GM19463 (cell line): ENCODE data around the gene OPCML.

Source experiments
- ATAC-seq: cut with Tn5 transposase; IDR thresholded peaks from one replicate; pipeline ENCODE4 v1.9.1; 2021; ENCODE audit warnings: mild to moderate bottlenecking, moderate library complexity; ENCODE audit not compliant: unreplicated experiment

Gene OPCML

GRCh38 chr11:132605825-132606570, 926.3 kb downstream of the OPCML start:
- ATAC-seq = no peak

GRCh38 chr11:132604431-132604830, 927.9 kb downstream of the OPCML start:
- no peak for ATAC-seq

DNA sequence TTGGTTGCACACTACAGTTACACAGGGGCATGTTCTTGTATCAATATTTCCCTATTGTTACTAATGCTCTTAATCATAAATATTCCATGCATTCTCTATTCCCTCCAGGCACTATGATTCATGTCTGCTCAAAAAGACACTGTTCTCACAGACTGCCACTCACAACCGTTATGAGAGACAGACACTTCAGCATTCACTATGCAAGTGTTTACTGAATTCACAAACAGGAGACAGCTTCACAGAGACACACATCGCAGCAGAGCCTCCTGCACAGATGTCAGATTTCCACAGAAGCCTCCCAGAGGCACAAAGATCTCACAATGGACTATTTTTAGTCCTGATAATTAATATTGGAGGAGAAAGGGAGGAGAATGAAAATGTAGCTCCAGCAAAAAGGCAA, 930.4 kb downstream of the OPCML start:
- no peak for ATAC-seq

- ATAC-seq = no peak
Observed at GRCh38 chr11:132595711-132596134, 936.6 kb downstream of the OPCML start.

DNA sequence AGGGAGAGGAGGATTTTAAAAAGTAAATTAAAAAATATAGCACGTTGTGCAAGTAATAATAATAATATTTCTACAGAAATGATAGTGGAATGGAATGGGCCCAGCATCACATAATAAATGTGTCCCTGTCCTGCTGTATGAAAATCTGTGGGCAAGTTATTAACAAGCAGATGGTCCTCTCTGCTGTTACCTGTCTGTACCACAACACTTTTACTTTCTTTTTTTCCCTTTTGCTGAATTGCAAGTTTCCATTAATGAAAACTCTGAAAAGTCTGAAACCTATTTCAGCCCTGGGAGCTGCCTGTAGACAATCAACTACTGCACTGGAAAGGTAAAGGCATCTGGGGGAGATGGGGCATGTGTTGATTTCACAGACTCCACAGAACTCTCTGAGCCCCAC, 937.1 kb downstream of the OPCML start:
- no peak for ATAC-seq

DNA sequence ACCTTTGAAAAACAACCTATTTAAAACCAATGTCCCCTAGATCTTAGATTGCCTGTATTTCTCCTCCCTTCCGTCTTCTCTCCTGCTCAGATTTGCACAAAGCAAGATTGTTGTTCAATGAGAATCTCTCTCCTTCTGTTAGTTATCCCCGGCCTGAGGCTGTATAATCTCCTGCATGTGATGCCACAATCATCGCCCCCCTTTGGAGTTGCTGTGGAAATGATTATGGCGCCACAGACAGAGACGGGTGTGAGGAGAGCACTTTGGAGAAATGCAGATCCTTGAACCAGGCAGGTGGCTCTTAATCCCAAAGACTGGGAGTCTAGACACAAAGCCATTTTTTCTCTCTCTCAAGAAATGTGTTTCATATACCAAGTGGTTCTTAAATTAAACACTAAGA, 941.3 kb downstream of the OPCML start:
- ATAC-seq = no peak

GRCh38 chr11:132590554-132590953, 941.7 kb downstream of the OPCML start:
- no peak for ATAC-seq

DNA sequence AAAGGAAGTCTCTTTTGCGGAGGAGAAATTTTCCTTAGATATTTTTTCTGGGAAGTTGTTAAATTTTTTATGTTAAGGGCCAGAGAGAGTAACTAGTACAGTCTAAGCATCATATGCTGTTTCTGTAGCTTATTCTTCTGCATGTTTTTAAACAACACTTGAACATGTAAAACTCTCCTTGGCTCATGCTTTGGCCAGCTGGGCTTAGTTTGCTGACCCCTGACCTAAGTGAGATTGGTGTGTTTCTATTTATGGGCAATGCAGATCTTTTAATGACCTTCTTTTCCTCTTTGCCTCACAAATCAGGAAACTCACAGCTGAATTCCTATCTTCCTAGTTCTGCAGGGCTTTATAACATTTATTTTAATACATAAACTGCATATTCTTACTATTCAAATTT, 942.5 kb downstream of the OPCML start:
- no peak for ATAC-seq

- no peak for ATAC-seq
Observed at GRCh38 chr11:132588366-132588765, 943.9 kb downstream of the OPCML start.

- ATAC-seq = no peak
Observed at GRCh38 chr11:132587716-132588115, 944.6 kb downstream of the OPCML start.

DNA sequence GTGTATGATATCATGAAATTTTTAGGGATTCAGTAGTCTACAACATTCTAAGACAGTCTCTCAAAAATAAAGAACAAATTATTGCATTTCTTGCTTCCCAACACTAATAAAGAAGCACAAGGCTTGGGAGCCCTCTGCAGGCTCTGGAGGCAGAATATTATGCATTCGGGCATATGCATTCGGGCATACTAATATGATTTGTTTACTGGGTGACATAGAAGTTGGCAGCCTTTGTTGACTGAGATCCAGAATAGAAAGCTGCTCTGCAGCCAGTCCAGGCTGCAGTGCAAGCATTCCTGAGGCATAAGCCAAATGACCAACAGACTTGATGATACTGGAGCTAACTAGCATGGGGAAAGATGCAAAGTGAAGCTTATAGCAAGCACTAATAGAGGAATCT, 945.5 kb downstream of the OPCML start:
- no peak for ATAC-seq

DNA sequence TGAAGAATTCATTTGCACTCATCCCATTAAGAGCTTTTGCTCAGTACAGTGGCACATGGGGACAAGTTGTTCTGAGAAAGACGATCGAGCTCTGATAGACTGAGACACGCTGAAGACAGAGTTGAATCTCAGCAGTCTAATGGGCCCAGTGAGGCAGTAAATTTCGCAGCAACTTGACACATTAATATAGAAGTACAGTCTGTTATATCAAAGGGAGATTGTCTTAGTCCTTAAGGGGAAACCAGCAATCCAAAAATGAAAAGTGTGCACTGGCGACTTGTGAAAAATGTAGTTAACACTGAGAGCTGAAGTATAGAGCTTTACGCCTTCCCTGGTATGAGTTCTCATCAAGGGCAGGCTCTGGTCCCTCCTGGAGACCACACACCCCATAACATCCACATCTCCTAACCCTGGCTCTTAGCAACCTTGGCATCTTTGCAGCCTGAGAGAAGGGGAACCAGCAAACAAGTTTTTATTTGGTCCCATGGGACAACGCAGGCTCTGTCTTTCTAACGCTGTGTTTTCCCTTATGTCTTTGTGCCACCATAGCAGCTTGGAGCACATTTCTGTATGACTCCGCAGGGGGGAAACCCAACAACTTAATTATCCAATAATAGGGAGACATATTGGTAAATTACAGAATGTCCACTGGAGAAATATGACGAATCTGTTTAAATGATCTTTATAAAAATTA, 952.5 kb downstream of the OPCML start:
- no peak for ATAC-seq

- no peak for ATAC-seq
Observed at GRCh38 chr11:132579136-132579535, 953.2 kb downstream of the OPCML start.

DNA sequence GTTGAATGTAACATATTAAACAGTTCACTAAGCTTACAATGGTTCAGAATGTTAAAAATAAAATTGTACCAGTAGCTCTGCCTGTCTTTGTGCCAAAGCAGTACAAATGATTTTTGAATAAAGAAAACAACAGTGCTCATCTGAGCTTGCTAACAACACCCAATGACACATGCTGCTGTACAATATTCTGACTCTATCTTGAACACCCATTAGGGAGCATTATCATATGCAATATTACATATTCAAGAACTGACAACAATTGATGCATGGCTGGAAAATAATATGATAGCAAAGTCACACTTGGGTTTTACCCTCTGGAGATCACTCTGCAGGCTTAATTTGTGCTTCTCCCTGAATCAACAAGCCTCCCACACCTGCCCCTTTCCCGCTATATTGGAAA, 953.7 kb downstream of the OPCML start:
- ATAC-seq = no peak

- ATAC-seq = no peak
Observed at GRCh38 chr11:132576706-132577105, 955.6 kb downstream of the OPCML start.

DNA sequence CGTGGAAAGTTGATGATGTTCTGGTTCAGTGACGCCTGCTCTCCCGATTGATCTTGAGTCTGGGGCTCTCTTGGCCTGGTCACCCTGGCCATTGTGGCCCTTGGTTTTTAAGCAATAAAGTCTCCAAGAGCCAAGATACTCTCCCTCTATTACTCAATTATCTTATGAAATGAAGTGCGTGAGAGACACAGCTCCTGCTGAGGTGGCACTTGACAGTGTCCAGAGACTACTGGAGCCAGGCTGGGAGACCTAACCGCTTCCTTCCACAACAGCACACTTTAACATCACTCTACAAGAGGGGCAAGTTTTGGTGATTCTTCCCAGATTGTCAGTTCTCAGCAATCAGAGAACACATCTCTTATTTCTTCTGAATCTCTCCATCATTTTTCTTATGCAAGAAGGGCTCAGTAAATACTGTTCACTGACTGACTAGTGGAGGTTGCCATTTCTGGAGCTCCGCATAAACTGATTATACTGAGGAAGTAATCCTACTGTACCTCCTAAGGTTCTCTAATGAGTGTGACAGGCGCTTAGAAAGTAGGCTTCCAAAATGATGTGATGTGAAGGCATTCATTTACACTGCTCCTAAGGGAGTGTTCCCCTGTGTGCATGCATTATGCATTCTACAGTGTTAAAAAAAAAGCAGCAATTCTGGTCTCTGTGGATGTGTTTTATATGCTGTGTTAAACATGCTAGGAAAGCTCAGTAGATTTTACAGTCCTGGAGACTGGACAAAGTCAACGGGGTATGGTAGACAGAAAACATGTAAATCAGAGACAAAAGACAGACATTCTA, 968.0 kb downstream of the OPCML start:
- ATAC-seq = no peak

GRCh38 chr11:132563050-132563449, 969.3 kb downstream of the OPCML start:
- ATAC-seq = no peak

- ATAC-seq = no peak
Observed at GRCh38 chr11:132561937-132562336, 970.4 kb downstream of the OPCML start.

DNA sequence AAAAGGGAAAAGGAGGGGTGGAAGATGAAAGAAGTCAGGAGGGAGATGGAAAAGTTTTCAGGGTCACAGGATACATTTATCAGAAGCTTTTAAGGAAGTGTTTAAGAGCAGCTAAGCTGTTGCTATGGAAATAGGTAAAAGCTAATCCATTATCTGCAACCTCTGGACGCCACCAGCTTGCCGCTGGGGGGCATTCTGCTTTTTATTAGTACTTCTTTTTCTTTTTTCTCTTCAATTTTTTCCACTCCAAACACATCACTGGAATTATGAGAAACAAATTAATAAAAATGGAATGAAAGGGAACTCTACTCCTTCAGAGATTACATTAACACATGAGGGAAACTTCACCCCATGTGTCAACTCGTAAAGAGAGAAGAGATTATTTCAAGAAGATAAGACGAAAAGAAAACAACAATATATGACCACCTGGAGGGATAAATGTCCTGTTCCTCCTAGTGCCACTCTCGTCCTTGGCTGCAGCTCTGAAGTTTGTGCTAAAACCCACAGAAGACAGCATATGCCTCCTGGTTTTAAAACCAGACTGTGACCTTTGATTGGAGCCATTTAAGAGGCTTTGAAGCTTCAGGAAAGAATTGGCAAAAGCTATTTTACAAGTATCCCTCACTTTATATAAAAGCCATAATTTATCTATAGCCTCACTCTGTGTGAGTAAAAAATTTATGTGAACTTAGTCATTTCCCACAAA, 972.8 kb downstream of the OPCML start:
- ATAC-seq = no peak

DNA sequence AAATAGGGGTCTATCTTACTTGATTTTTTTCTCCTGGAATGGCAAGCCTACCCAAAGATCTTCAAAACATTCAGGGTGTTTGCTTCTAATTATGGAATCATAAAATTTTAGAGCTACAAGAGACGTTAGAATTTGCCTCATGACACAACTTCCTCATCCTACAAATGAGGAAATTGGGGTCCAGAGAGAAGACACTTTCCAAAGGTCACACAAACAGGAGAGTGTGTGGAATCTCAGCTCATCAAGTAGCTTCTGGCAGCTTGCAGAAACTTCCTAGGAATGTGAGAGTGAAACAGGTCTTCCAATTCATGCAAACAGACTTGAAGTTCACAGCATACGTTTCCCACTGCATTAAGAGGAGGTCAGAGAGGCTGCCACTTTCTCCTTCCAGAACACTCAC, 976.0 kb downstream of the OPCML start:
- no peak for ATAC-seq

DNA sequence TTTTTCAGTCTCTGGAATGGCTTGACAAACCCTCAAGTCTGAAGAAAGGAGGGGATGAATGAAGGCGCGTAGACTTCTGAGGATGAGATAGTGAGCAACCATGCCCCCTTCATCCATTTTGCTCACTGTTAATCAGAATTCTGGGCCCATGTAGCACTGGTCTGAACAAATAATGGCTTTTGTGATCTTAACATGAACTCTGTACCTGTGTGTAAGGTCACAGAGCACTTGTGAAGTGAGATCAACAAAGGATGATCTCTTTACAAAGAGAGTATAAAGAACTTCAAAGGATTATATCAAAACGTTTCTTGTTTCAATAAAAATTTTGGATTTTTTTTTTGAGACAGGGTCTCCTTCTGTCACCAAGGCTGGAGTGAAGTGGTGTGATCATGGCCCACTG, 976.7 kb downstream of the OPCML start:
- ATAC-seq = no peak
